Kidney epithelial cell (primary cell): Measurements from ENCODE around the gene LRCH2. TPM values are rescaled to one million over a fixed set of nuclear protein-coding genes. Genes with fewer than 3 reads are reported as not detected.

Experiments used
- DNase-seq: peaks from one replicate; pipeline ENCODE4 v3.0.0-alpha.2; 2010; ENCODE audit warnings: low read depth
- H3K27me3 ChIP-seq: 2 replicates; pipeline ENCODE4 v1.6.0; 2011; ENCODE audit warnings: low read length; ENCODE audit not compliant: control insufficient read depth, insufficient read depth
- H3K36me3 ChIP-seq: 2 replicates; pipeline ENCODE4 v1.5.1; 2011; ENCODE audit warnings: low read length; ENCODE audit not compliant: control insufficient read depth, insufficient read depth
- H3K4me3 ChIP-seq: 2 replicates; pipeline ENCODE4 v1.5.1; 2011; ENCODE audit warnings: low read depth, mild to moderate bottlenecking, control low read depth, low read length
- CTCF ChIP-seq: IDR thresholded peaks from 2 replicates; pipeline ENCODE4 v1.5.1; 2011; ENCODE audit warnings: mild to moderate bottlenecking, moderate library complexity, low read length, control low read depth, inconsistent platforms; ENCODE audit not compliant: insufficient read depth, poor library complexity, severe bottlenecking
- total RNA-seq: library from RNA; depleted of rRNA; stranded (reverse); fragments of >200 nt; gene quantifications from 2 replicates; pipeline ENCODE4 v1.2.3, GENCODE V29; 2015

LRCH2 gene
- total RNA-seq, 1 donor from 2014 or later = 3.7 TPM

GRCh38 chrX:115261148-115261547 is 27.3 kb upstream of the LRCH2 start:
- Histone ChIP-seq H3K4me3 (no peak overlapping the region), H3K36me3 (no peaks in the 10 kb centered on the region), H3K27me3 (no peaks in the 10 kb centered on the region)
- TF ChIP-seq CTCF = no peak
- DNase-seq = no peak

GRCh38 chrX:115260330-115260729 is 26.4 kb upstream of the LRCH2 start:
- no peak for TF ChIP-seq CTCF
- H3K27me3 ChIP-seq = no peaks in the 10 kb centered on the region
- H3K36me3 ChIP-seq = no peaks in the 10 kb centered on the region
- H3K4me3 ChIP-seq = no peak overlapping the region
- peak; percentile 12 for DNase-seq

GRCh38 chrX:115259238-115259875 is 25.5 kb upstream of the LRCH2 start:
- no peak for TF ChIP-seq CTCF
- Histone ChIP-seq H3K36me3 (no peaks in the 10 kb centered on the region), H3K4me3 (no peak overlapping the region), H3K27me3 (no peaks in the 10 kb centered on the region)
- peak; percentile 4 for DNase-seq

- Histone ChIP-seq H3K27me3 (no peaks in the 10 kb centered on the region), H3K36me3 (no peaks in the 10 kb centered on the region), H3K4me3 (no peak overlapping the region)
- no peak for TF ChIP-seq CTCF
- no peak for DNase-seq
These were observed 23.8 kb upstream of the LRCH2 start for GRCh38 chrX:115257711-115258110.

GRCh38 chrX:115255003-115255402 is 21.1 kb upstream of the LRCH2 start:
- H3K36me3 ChIP-seq = no peaks in the 10 kb centered on the region
- no peak for DNase-seq
- no peak overlapping the region for H3K4me3 ChIP-seq
- no peak for TF ChIP-seq CTCF
- no peaks in the 10 kb centered on the region for H3K27me3 ChIP-seq

GRCh38 chrX:115251458-115252233 is 17.8 kb upstream of the LRCH2 start:
- no peak overlapping the region for H3K4me3 ChIP-seq
- no peaks in the 10 kb centered on the region for H3K36me3 ChIP-seq
- DNase-seq = no peak
- no peaks in the 10 kb centered on the region for H3K27me3 ChIP-seq
- TF ChIP-seq CTCF = no peak
